AG10803 (cell line): Measurements from ENCODE around the gene SH2D3A.
"Not testable (repeated sequence)": the region's sequence is repeated elsewhere in the genome, so short reads cannot be mapped to it uniquely, and the experiment has no call there.

Source experiments
- DNase-seq: peaks from one replicate; pipeline ENCODE4 v3.0.0; 2010; ENCODE audit warnings: low read depth
- H3K4me3 ChIP-seq: 2 replicates; pipeline ENCODE4 v1.5.1; 2011; ENCODE audit warnings: mild to moderate bottlenecking, low read length, control low read depth
- TF ChIP-seq, protein P1 (sequence below): conservative IDR thresholded peaks from 2 replicates; pipeline ENCODE4 v1.5.1; 2011; ENCODE audit warnings: mild to moderate bottlenecking, low read length, control low read depth, inconsistent platforms

The SH2D3A gene

DNA sequence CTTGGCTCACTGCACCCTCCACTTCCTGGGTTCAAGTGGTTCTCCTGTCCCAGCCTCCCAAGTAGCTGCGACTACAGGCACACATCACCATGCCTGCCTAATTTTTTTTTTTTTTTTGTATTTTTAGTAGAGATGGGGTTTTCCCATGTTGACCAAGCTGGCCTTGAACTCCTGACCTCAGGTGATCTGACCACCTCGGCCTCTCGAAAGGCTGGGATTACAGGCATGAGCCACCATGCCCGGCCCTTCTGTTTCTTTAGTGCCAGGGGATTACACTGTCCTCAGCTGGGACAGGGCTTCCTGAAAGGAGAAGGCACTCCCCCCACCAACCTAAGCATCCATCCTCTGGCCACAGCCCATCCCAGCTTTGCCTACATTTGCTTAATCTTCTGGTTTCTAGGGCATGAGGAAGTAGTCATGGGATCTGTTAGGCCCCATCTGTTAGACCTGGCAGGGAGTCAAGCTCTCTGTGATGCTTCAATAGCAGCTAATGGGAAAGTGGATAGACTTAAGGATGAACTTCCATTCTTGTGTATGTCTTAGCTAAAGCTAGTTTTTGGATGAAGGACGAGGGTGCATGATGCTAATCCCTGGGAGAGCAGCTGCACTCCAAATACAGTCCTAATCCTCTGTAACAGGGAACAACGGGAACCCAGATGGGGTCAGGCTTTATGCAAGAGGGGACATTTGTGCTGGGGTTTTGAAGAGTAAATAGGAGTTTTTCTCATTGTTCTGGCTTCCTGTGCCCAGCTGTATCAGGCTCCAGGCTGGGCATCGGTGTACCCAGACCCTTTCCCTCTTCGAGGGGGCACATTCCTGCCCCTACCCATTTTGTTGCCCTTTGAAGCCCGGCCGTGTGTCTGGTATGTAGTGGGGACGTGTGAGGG lies 7.8 kb upstream of the SH2D3A start:
- peak; percentile 25 for DNase-seq
- H3K4me3 ChIP-seq, result no peak overlapping the region
- TF ChIP-seq, protein P1, sequence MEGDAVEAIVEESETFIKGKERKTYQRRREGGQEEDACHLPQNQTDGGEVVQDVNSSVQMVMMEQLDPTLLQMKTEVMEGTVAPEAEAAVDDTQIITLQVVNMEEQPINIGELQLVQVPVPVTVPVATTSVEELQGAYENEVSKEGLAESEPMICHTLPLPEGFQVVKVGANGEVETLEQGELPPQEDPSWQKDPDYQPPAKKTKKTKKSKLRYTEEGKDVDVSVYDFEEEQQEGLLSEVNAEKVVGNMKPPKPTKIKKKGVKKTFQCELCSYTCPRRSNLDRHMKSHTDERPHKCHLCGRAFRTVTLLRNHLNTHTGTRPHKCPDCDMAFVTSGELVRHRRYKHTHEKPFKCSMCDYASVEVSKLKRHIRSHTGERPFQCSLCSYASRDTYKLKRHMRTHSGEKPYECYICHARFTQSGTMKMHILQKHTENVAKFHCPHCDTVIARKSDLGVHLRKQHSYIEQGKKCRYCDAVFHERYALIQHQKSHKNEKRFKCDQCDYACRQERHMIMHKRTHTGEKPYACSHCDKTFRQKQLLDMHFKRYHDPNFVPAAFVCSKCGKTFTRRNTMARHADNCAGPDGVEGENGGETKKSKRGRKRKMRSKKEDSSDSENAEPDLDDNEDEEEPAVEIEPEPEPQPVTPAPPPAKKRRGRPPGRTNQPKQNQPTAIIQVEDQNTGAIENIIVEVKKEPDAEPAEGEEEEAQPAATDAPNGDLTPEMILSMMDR, result no peak

DNA sequence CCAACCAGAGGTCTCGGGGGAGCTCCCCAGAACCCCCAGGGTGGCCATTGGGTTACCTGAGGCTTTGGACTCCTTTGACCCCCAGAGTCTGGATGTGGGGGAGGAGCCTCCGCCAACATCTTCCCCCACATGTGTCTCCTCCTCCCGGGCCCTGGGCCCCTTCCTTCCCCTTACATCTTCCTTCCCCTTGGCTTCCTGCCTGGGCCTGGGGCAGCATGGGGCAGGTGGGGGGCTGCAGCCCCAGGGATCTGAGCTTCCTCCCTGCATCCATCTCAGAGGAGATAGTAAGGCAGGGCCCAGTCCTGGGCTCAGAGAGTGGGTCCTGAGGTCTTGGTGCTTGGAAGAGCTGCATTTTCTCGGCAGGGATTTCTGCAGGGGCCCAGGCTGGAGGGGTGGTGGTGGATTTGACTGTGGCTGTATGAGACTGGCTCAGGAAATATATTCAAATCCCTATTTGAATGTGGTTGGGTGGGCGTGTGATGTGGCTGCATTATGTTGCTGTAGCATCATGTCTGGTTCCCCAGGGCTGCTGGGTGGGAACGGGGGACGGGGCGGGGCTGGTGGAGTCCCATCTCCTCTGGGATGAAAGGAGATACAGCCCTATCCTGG lies 6.2 kb upstream of the SH2D3A start:
- no peak for DNase-seq
- TF ChIP-seq, protein P1, result no peak
- H3K4me3 ChIP-seq, result no peak overlapping the region

DNA sequence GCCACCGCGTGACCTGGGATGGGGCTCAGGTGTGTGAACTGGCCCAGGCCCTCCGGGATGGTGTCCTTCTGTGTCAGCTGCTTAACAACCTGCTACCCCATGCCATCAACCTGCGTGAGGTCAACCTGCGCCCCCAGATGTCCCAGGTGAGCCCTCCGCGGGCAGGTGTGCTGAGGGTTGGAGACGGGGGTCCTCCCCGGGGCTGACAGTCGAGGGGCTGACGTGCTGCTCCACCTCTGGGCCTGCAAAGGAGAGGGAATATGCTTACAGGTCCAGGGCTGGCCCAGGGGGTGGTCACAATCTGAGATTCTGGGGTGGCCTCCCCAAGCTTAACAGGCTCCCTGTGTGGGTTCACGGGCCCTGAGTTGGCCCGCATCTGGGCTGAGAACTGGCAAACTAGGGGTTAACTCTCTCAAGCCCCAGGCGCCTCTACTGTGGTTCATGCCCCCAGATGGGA lies 5.7 kb upstream of the SH2D3A start:
- TF ChIP-seq, protein P1, result no peak
- no peak for DNase-seq
- no peak overlapping the region for H3K4me3 ChIP-seq

DNA sequence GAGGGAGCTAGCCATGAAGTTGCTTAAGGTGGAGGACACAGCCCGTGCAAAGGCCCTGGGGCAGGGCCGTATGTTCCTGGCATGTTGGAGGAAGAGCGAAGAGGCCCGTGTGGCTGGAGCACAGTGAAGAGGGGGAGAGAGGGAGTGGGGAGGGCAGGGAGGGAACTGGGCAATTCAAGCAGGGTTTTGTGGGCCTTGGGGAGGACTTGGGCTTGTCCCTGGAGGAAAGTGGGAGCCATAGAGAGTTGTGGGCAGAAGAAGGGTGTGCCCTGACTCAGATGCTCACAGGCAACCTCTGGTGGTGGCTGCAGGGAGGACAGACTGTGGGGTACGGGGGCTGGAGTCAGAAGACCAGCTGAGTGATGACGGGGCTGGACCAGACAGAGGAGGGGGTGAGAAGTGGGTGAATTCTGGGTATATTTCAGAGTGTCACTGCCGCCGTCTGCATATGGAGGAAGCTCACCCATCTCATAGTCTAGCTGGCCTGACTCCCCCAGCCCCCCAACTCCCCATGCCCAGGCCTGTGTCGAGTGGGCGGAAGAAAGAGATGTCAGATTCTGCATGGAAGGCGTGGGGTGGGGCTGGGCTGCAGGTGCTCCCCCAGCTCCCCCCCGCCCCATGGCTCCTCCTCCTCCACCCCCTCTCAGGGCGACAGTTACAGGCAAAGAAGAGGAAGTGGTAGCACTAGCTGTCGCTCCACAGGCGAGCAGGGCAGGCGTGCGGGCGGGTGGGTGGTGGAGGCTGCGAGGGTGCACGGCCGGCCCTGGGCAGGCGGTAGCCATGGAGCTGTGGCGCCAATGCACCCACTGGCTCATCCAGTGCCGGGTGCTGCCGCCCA lies 5.0 kb upstream of the SH2D3A start, which contains the start of gene VAV1:
VAV1 (plus strand) TSS at position 681 of the 838 bp plus-strand sequence; CDS start at position 781, 100 bp downstream.
- TF ChIP-seq, protein P1, result no peak
- H3K4me3 ChIP-seq, result no peak within 1 kb of the TSS
- no peak for DNase-seq

DNA sequence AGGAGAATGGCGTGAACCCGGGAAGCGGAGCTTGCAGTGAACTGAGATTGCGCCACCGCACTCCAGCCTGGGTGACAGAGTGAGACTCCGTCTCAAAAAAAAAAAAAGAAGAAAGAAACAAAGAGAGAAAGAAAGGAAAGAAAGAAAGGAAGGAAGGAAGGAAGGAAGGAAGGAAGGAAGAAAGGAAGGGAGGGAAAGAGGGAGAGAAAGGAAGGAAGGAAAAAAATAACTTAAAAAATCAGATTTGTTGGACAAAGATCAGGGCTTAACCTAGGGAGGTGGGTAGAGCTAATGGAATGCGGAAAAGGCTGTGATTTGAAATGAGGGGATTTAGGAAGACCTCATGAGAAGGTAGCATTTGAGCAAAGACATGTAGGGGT lies 4.4 kb upstream of the SH2D3A start:
- not testable (repeated sequence) for H3K4me3 ChIP-seq, DNase-seq

DNA sequence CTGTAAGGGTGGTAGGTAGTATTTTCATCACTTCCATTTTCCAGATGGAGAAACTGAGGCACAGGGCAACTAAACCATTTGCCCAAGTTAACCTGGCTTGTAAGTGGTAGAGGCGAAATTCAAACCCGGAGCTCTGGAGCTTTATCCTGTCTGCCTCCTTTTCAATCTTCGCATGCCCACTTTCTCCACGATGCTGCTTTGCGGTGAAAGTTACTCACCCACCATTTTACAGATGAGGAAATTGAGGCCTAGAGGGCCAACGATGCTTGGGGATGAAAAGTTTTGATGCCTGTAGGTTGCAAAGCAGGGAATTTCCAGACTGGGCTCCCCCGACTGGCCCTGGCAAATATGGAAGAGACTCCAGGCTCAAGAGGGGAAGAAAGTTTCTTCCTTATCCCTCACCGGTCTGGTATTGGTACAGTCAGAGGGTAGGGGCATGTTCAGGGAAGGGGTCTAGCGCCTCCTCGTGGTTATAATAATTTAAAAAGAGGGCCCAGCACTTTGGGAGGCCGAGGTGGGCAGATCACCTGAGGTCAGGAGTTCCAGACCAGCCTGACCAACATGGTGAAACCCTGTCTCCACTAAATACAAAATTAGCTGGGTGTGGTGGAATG lies 1.9 kb upstream of the SH2D3A start:
- H3K4me3 ChIP-seq, result no peak overlapping the region
- peak; percentile 15 for DNase-seq

More for the DNA sequence above, 1.9 kb upstream of the SH2D3A start:
- TF ChIP-seq, protein P1, result peak; percentile 26
